SIG-M5 treated with dmso at 0.1 percent for 504 hours (cell line): Measurements from ENCODE around the gene BMPR2.
A peak's percentile ranks its signal among the peaks of the same experiment; 100 is the strongest.
"Not testable (repeated sequence)": the region's sequence is repeated elsewhere in the genome, so short reads cannot be mapped to it uniquely, and the experiment has no call there.

Experiments used
- DNase-seq: peaks from one replicate; lab custom pipeline; 2025; ENCODE audit not compliant: unreplicated experiment; lab: John Stamatoyannopoulos, UW

Gene BMPR2

GRCh38 chr2:202375609-202376408 lies at the start of gene BMPR2:
Gene BMPR2 (plus strand): TSS chr2:202376327. CDS start chr2:202377475, 1,148 bp downstream.
- DNase-seq, result peak; percentile 86

GRCh38 chr2:202327858-202328257 lies 48.3 kb upstream of the BMPR2 start:
- no peak for DNase-seq

GRCh38 chr2:202335791-202336467 lies 40.2 kb upstream of the BMPR2 start:
- DNase-seq, result no peak

- no peak for DNase-seq
Observed at GRCh38 chr2:202337151-202337550, 39.0 kb upstream of the BMPR2 start.

GRCh38 chr2:202337706-202338346 lies 38.3 kb upstream of the BMPR2 start:
- no peak for DNase-seq

- no peak for DNase-seq
Observed at GRCh38 chr2:202339071-202339870, 36.9 kb upstream of the BMPR2 start.

- DNase-seq, result no peak
Observed at GRCh38 chr2:202344178-202344577, 31.9 kb upstream of the BMPR2 start.

GRCh38 chr2:202346180-202346579 lies 29.9 kb upstream of the BMPR2 start:
- DNase-seq, result no peak

GRCh38 chr2:202353430-202353829 lies 22.7 kb upstream of the BMPR2 start:
- no peak for DNase-seq

GRCh38 chr2:202355993-202356505 lies 20.1 kb upstream of the BMPR2 start:
- no peak for DNase-seq

GRCh38 chr2:202358924-202359323 lies 17.2 kb upstream of the BMPR2 start:
- not testable (repeated sequence) for DNase-seq

GRCh38 chr2:202360646-202361045 lies 15.5 kb upstream of the BMPR2 start:
- no peak for DNase-seq

- no peak for DNase-seq
Observed at GRCh38 chr2:202361108-202361507, 15.0 kb upstream of the BMPR2 start.

- DNase-seq, result no peak
Observed at GRCh38 chr2:202373490-202373889, 2.6 kb upstream of the BMPR2 start.

- not testable (repeated sequence) for DNase-seq
Observed at GRCh38 chr2:202374383-202374782, 1.7 kb upstream of the BMPR2 start.

GRCh38 chr2:202375033-202375608 lies 1.0 kb upstream of the BMPR2 start:
- DNase-seq, result peak; percentile 14

GRCh38 chr2:202376460-202377206 lies 506 bp downstream of the BMPR2 start:
- peak; percentile 64 for DNase-seq

- DNase-seq, result peak; percentile 45
Observed at GRCh38 chr2:202377207-202377761, 1.2 kb downstream of the BMPR2 start.

GRCh38 chr2:202378001-202378400 lies 1.9 kb downstream of the BMPR2 start:
- no peak for DNase-seq
